H7 (cell line): ENCODE results near the gene SFT2D2. TPM values are rescaled to one million over a fixed set of nuclear protein-coding genes. Genes with fewer than 3 reads are reported as not detected.
"Not testable (repeated sequence)": the region's sequence is repeated elsewhere in the genome, so short reads cannot be mapped to it uniquely, and the experiment has no call there.

Experiments
- DNase-seq: peaks from one replicate; pipeline ENCODE4 v3.0.0; 2012
- H3K27me3 ChIP-seq: 2 replicates; pipeline ENCODE4 v1.6.0; 2011; ENCODE audit warnings: mild to moderate bottlenecking, low read length; ENCODE audit not compliant: control insufficient read depth, insufficient read depth
- H3K36me3 ChIP-seq: replicated peaks from 2 replicates; pipeline ENCODE4 v1.5.1; 2011; ENCODE audit warnings: low read length; ENCODE audit not compliant: control insufficient read depth, insufficient read depth
- H3K4me3 ChIP-seq: 2 replicates; pipeline ENCODE4 v1.5.1; 2011; ENCODE audit warnings: low read depth, mild to moderate bottlenecking, control low read depth, low read length, moderate library complexity; ENCODE audit not compliant: insufficient read depth
- total RNA-seq: library from RNA; depleted of rRNA; stranded (reverse); fragments of >200 nt; shearing (Covaris generic); gene quantifications from 2 replicates; pipeline ENCODE4 v1.2.3, GENCODE V29; 2014; rRNA removed

The SFT2D2 gene
- 10.0 and 14.6 TPM in 2 replicates for total RNA-seq

DNA sequence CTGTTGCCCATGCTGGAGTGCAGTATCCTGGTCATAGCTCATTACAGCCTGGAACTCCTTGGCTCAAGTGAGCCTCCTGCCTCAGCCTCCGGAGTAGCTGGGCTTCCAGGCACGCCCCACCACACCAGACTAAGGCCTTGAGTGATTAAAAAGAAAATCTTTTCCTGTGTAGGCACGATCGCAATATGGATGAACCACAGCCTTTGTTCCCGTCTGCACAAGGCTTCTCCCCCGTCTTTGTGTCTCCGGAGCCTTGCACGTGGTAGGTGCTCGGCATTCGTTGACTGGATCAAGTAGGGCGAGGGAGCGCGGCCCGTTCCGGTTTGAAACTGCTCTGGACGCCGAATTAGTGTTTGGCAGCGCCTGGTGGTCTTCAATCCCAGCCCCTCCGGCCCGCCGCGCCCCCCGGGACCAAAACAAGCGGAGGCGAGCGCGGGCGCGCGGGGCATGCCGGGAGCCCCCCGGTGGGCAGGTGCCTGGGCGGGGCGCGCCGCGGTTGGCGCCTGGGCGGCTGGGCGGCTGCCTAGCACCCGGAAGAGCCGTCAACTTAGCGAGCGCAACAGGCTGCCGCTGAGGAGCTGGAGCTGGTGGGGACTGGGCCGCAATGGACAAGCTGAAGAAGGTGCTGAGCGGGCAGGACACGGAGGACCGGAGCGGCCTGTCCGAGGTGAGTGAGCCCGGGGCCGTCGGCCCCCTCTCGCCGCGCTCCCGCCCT is at the start of gene SFT2D2:
Gene SFT2D2 (plus strand): TSS at position 529 of the 715 bp plus-strand sequence. CDS start 76 bp downstream, at position 605.
- peak; percentile 91 for DNase-seq
- peak within 1 kb of the TSS; percentile 99 for H3K4me3 ChIP-seq
- no peaks in the 10 kb centered on the region; the same call in 1 of the 2 replicates for H3K36me3 ChIP-seq
- H3K27me3 ChIP-seq, result no peaks in the 10 kb centered on the region

DNA sequence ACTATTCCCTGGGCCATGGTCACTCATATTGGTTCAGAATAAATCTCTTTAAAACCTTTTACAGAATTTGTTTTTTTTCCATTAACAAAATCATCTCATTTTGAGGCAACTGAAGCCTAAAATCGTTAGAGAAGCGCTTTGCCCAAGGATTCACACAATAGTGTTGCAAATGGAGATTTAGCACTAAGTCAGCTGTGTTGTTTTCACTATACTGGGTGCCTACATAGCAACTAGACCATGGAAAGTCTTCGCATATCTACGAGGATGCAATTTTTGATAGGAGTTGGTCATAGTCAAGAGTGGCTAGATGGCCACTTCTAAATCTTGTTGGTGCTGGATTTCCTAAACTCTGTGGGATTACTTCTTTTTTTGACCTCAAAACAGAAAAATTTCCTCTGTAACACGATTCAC is 47.6 kb upstream of the SFT2D2 start:
- no peak for DNase-seq
- H3K36me3 ChIP-seq, result no peaks in the 10 kb centered on the region
- no peaks in the 10 kb centered on the region for H3K27me3 ChIP-seq
- peak overlapping the region; percentile 90; the same call in 1 of the 2 replicates for H3K4me3 ChIP-seq

DNA sequence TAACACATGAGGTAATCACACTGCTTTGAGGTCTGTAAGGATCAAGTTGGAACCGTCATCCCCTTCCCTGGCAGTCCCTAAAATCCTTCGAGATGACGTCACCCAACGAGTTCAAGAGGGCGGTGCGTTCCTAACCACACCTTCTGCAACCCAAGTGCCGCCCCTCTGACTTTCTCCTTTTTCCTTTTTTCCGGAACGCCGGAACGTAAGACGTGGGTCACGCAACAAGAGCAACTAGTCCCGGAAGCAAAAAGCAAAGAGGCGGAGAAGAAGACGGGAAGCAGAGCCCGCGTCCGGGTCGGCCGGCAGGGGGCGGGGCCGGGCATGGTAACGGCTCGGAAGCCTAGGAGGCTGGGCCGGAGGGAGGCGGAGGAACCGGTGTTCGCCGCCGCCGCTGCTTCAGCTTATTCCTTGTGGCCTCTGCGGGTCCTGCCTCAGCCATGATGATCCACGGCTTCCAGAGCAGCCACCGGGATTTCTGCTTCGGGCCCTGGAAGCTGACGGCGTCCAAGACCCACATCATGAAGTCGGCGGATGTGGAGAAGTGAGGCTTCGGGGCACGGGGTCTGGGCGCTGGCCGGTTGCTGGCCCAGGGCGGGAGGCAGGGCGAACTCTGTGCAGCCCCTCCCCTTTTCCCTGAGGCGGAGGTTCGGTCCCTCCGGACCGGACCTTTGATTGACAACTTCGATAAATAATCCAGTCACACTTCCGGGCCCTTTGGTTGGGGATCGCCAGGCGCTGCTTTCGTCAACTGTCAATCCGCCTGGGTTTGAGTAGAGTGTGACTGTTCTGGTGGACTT is 47.0 kb upstream of the SFT2D2 start, which contains the start of gene TIPRL:
Gene TIPRL (plus strand): TSS at position 325 of the 800 bp plus-strand sequence. CDS start 116 bp downstream, at position 441.
- no peaks in the 10 kb centered on the region for H3K27me3 ChIP-seq
- DNase-seq, result peak; percentile 91
- peak within 1 kb of the TSS; percentile 90 for H3K4me3 ChIP-seq
- H3K36me3 ChIP-seq, result no peaks in the 10 kb centered on the region

DNA sequence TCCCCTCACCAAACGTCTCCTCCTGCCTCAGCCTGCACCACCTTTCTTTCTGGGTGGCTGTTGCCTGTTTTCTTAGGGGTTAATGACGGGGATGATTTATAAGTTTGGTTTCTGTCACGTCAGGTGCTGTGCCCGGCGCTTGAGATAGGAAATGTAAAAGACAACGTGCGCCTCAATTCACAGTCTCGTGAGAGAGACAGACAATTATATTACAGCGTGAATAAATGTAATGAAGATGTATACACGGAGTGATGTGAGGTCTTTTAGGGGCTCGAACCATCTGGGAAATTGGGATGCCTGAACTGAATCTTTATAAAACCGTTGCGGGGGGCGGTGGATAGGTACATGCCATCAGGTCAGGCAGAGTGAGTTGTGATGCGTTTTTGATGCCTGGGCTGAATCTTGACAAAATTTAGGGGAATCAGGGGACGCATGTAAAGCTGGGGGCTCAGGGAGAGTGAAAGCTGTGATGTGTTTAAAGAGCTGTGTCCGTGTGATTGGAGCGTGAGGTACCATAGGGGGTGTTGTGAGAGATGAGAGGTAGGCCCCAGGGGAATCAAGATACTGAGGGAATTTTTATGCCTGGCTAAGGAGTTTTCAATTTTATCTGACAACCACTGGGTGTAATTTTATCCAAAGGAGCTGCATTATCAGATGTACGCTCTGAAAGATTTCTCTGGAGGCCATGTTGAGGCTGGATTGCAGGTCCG is 46.2 kb upstream of the SFT2D2 start:
- Histone ChIP-seq H3K36me3 (no peaks in the 10 kb centered on the region), H3K27me3 (no peaks in the 10 kb centered on the region), H3K4me3 (peak overlapping the region; percentile 90)
- peak; percentile 24 for DNase-seq

DNA sequence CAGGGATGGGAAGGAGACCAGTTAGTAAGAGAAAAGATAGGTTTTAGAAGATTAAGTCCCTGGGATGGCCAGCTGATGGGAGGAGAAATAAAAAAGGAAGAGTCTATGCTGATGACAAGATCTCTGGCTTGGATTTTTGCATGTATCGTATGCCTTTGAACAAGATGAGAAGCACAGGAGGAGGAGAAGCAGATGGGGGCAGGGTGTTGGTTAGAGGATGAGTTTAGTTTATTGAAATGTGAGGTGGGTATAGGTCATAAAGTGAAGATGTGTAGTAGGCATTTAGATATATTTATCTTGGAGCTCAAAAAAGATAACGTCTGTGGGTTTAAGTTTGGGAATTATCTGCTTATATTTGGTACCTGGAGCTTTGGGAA is 45.7 kb upstream of the SFT2D2 start:
- no peaks in the 10 kb centered on the region for H3K36me3 ChIP-seq
- peak overlapping the region; percentile 90; the same call in 1 of the 2 replicates for H3K4me3 ChIP-seq
- DNase-seq, result no peak
- no peaks in the 10 kb centered on the region for H3K27me3 ChIP-seq

DNA sequence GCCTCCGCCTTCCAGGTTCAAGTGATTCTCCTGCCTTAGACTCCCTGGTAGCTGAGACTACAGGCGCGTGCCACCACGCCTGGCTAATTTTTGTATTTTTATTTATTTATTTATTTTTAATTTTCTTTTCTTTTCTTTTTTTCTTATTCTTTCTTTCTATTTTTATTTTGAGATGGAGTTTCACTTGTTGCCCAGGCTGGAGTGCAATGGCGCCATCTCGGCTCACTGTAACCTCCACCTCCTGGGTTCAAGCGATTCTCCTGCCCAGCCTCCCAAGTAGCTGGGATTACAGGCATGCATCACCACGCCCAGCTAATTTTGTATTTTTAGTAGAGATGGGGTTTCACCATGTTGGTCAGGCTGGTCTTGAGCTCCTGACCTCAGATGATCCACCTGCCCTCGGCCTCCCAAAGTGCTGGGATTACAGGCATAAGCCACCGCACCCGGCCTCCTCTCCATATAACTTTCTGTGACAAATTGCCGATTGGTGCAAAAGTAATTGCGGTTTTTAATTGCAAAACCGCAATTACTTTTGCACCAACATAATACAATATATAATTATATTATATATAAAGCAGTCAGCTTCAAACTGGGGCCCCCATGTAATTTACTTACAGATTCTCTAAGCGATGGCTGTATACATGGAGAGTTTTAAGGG is 44.6 kb upstream of the SFT2D2 start:
- not testable (repeated sequence) for H3K4me3 ChIP-seq, DNase-seq, H3K36me3 ChIP-seq, H3K27me3 ChIP-seq

DNA sequence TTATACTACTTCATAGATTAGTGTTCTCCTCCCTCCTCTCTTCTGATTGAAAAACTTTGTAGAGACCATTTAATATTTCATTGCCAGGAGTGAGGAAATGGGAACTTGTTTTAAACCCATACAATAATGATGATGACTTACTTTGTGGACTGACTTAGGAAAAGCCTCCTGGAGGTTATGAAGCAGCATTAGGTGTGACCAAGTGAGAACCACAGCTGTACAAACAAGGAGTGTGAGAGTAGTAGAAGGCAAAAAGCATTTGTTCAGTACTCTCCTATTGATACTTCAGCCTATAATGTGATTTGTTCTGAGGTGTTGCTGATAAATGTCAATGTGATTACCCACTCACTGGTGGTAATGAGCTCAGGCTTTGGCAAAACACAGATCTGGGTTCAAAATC is 38.6 kb upstream of the SFT2D2 start:
- DNase-seq, result no peak
- Histone ChIP-seq H3K4me3 (no peak overlapping the region), H3K36me3 (no peaks in the 10 kb centered on the region; the same call in 1 of the 2 replicates), H3K27me3 (no peaks in the 10 kb centered on the region)

DNA sequence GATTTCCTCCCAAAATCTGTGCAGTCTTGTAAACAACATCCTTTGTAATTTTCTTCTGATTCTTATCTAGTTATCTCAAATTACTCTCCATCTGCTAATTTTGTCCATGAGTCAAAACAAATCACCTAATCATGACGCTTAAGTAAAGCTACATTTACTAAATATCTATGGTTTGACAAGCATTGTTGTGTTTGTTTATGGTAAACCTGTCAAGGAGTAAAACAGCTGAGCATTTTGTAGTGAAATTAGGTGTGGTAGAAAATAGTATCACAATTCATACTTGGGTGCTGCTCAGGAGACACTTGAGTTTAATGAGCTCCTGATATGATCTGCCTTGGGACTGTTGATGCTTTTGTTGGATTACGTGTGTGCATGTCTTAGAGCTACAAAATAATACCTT is 35.4 kb upstream of the SFT2D2 start:
- no peak for DNase-seq
- Histone ChIP-seq H3K36me3 (no peaks in the 10 kb centered on the region; the same call in 1 of the 2 replicates), H3K4me3 (no peak overlapping the region), H3K27me3 (no peaks in the 10 kb centered on the region)

DNA sequence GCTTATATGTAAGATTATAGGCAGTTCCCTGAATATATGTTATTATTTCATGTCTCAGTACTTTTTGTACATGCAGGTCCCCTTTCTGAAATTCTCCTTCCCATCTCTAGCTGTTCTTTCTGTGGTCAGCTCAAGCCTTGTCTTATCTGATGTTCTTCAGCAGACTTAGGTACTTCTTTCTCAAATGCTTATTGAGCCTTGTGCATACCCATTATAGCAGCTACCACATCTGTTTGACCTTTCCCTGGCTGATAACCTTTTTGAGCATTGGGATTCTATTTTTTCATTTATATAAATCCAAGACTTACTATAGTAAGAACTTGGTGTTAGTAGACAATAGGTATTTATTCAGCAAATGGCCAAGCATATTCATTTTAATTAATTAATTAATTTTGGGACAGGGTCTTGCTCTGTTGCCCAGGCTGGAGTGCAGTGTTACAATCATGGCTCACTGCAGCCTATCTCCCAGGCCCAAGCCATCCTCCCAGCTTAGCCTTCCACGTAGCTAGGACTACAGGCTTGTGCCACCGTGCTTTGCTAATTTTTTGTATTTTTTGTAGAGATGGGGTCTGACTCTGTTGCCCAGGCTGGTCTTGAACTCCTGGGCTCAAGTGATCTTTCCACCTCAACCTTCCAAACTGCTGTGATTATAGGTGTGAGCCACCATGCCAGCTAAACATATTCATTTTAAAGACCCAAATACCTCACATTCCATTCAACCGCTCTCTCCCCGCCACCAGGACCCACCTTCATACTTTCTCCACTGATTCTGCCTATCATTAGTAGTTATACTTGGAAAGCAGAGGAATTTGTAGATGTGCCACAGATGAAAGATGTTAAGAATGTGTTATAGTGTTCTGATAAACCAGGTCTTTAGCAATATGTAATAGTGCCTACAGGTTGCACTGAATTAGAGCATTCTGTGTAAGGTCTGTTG is 30.3 kb upstream of the SFT2D2 start:
- DNase-seq, result peak; percentile 26
- Histone ChIP-seq H3K36me3 (no peaks in the 10 kb centered on the region; the same call in 1 of the 2 replicates), H3K4me3 (no peak overlapping the region)

DNA sequence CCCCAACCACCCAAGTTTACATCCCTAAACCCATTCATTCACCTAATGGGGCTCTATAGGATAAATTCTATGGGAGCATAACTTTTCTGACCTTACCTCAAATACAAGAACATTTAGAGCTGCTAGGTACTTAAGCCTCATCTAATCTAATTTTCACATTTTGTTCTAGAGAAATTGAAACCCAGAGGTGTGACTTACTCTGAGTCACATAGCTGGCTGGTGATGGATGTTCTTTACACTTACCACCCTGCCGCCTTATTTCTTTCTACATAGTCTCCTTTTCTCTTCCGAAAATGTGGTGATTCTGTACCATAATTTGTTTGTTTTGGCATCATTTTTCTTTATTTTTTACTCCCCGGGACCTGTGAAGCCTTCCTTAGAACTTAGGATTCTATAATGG is 26.7 kb upstream of the SFT2D2 start:
- no peak for DNase-seq
- Histone ChIP-seq H3K27me3 (no peaks in the 10 kb centered on the region), H3K36me3 (no peaks in the 10 kb centered on the region), H3K4me3 (no peak overlapping the region)

More for the DNA sequence above, 30.3 kb upstream of the SFT2D2 start:
- no peaks in the 10 kb centered on the region for H3K27me3 ChIP-seq

DNA sequence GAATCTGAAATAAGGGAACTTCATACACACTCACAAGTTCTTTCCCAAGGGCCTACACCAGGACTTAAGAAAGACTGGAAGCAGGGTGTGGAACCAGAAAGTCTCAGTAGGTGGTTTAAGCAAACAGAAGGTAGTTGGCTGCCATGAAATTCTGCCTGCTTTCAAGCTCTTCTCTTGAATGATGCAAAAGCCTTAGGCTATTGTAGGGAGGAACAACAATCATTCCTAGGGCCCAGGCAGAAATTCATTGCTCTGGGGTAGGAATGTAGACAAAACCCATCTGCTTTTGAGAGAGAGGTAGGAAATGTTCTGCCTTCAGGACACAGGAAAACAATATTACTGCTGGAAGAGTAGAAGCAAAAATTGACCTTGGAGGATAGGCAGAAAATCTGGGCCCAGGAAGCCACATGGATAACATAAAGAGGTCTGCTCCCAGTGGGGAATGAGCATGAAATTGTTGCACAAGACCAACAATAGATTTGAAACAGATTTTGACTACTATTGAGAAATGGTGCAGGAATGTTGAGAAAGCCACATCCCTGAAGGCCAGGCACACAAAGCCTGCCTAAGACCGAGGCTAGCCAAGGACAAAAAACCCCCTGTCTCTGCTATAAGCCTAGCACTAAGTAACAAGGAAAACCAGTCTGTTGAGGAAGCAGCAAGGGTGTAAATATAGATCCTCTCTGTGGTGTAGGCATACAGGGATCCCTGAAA is 22.7 kb upstream of the SFT2D2 start:
- H3K27me3 ChIP-seq, result no peaks in the 10 kb centered on the region
- DNase-seq, result no peak
- H3K36me3 ChIP-seq, result no peaks in the 10 kb centered on the region
- H3K4me3 ChIP-seq, result no peak overlapping the region

DNA sequence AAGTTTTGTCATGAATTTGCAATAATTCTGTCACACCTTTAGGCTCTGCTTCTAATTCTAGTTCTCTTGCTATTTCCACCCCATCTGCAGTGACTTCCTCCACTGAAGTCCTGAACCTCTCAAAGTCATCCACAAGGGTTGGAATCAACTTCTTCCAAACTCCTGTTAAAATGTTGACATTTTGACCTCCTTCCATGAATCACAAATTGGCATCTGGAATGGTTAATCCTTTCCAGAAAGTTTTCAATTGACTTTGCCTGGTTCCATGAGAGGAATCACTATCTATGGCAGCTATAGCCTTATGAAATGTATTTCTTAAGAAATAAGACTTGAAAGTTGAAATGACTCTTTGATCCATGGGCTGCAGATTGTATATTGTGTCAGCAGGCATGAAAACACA is 19.7 kb upstream of the SFT2D2 start:
- no peak overlapping the region for H3K4me3 ChIP-seq
- DNase-seq, result no peak

DNA sequence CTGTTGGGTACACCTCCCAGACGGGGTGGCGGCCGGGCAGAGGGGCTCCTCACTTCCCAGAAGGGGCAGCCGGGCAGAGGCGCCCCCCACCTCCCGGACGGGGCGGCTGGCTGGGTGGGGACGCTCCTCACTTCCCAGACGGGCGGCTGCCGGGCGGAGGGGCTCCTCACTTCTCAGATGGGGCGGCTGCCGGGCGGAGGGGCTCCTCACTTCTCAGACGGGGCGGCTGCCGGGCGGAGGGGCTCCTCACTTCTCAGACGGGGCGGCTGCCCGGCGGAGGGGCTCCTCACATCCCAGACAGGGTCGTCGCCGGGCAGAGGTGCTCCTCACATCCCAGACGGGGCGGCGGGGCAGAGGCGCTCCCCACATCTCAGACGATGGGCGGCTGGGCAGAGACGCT is 18.1 kb upstream of the SFT2D2 start:
- not testable (repeated sequence) for H3K4me3 ChIP-seq, H3K27me3 ChIP-seq, H3K36me3 ChIP-seq, DNase-seq

More for the DNA sequence above, 19.7 kb upstream of the SFT2D2 start:
- no peaks in the 10 kb centered on the region for H3K27me3 ChIP-seq
- no peaks in the 10 kb centered on the region for H3K36me3 ChIP-seq
